IMR-90 (cell line): ENCODE measurements around the gene CSNK2A2. TPM values are rescaled to one million over a fixed set of nuclear protein-coding genes. Genes with fewer than 3 reads are reported as not detected.

Source experiments
- ATAC-seq: fragments of 200-7000 bp; cut with Tn5 transposase; 2 replicates; pipeline ENCODE4 v1.9.1; 2020; ENCODE audit warnings: low read depth, mild to moderate bottlenecking, moderate library complexity
- BruUV-seq: library from RNA; stranded (reverse); fragments of 400-500 nt; replicated peaks from 2 replicates; lab custom pipeline; 2021; lab: Mats Ljungman, UMichigan
- CTCF ChIA-PET: fragments of 300-600 bp; formaldehyde crosslinking; extraction: SDS; loops from one replicate; lab custom pipeline; 2021; ENCODE audit warnings: antibody characterized with exemption; lab: Yijun Ruan, JAX
- POLR2A ChIA-PET: fragments of 300-600 bp; sonication (Branson Sonifier 250); formaldehyde crosslinking; loops from one replicate; lab custom pipeline; 2022; ENCODE audit warnings: antibody characterized with exemption; ENCODE audit not compliant: unreplicated experiment; lab: Charles Lee
- DNase-seq: peaks from one replicate; pipeline ENCODE4 v3.0.0; 2013
- H2AFZ ChIP-seq: replicated peaks from 2 replicates; pipeline ENCODE3; 2013; ENCODE audit warnings: low read length, mild to moderate bottlenecking; ENCODE audit not compliant: poor library complexity
- H2AK5ac ChIP-seq: 2 replicates; pipeline ENCODE4 v1.6.1; 2013; ENCODE audit warnings: low read depth, low read length, inconsistent platforms
- H2AK9ac ChIP-seq: replicated peaks from 2 replicates; pipeline ENCODE3; 2013; ENCODE audit warnings: mild to moderate bottlenecking, low read depth, low read length, moderate library complexity; ENCODE audit not compliant: poor library complexity
- H2BK120ac ChIP-seq: 2 replicates; pipeline ENCODE4 v1.6.1; 2013; ENCODE audit warnings: low read depth, low read length, inconsistent platforms
- H2BK15ac ChIP-seq: 3 replicates; pipeline ENCODE4 v1.6.1; 2013; ENCODE audit warnings: low read depth, low read length, inconsistent platforms
- H2BK20ac ChIP-seq: 2 replicates; pipeline ENCODE4 v1.6.1; 2013; ENCODE audit warnings: low read depth, mild to moderate bottlenecking, inconsistent platforms, low read length, moderate library complexity
- H2BK5ac ChIP-seq: 2 replicates; pipeline ENCODE4 v1.6.1; 2013; ENCODE audit warnings: mild to moderate bottlenecking, low read depth, low read length, inconsistent platforms; ENCODE audit not compliant: poor library complexity, severe bottlenecking
- H3K14ac ChIP-seq: replicated peaks from 2 replicates; pipeline ENCODE4 v1.6.1; 2013; ENCODE audit warnings: low read depth, low read length, inconsistent platforms
- H3K18ac ChIP-seq: 2 replicates; pipeline ENCODE4 v1.6.1; 2013; ENCODE audit warnings: low read depth, low read length, control low read depth
- H3K23ac ChIP-seq: 2 replicates; pipeline ENCODE4 v1.6.1; 2013; ENCODE audit warnings: low read depth, low read length, inconsistent platforms
- H3K27ac ChIP-seq: 2 replicates; pipeline ENCODE4 v1.5.1; 2013; ENCODE audit warnings: mild to moderate bottlenecking, control low read depth, low read length; ENCODE audit not compliant: insufficient read depth
- H3K27me3 ChIP-seq: 2 replicates; pipeline ENCODE4 v1.6.1; 2013; ENCODE audit warnings: low read length; ENCODE audit not compliant: control insufficient read depth, insufficient read depth
- H3K36me3 ChIP-seq: 2 replicates; pipeline ENCODE4 v1.6.1; 2013; ENCODE audit warnings: low read length, mixed read lengths; ENCODE audit not compliant: control insufficient read depth, insufficient read depth
- H3K4ac ChIP-seq: 2 replicates; pipeline ENCODE4 v1.6.1; 2013; ENCODE audit warnings: low read depth, low read length, inconsistent platforms
- H3K4me1 ChIP-seq: 2 replicates; pipeline ENCODE4 v1.6.1; 2013; ENCODE audit warnings: low read length, mixed read lengths; ENCODE audit not compliant: control insufficient read depth, insufficient read depth
- H3K4me2 ChIP-seq: 2 replicates; pipeline ENCODE4 v1.6.1; 2013; ENCODE audit warnings: low read depth, mild to moderate bottlenecking, control low read depth, low read length, moderate library complexity
- H3K4me3 ChIP-seq: 2 replicates; pipeline ENCODE4 v1.5.1; 2013; ENCODE audit warnings: low read depth, mild to moderate bottlenecking, control low read depth, low read length, moderate library complexity; ENCODE audit not compliant: insufficient read depth
- H3K56ac ChIP-seq: 2 replicates; pipeline ENCODE4 v1.6.1; 2013; ENCODE audit warnings: low read length, inconsistent platforms; ENCODE audit not compliant: insufficient read depth; ENCODE audit errors: extremely low read depth
- H3K79me1 ChIP-seq, 2 experiments: 2 replicates each; pipeline ENCODE4 v1.6.1; 2013; ENCODE audit warnings: low read length in 2 of 2, inconsistent platforms in 1 of 2, low read depth in 1 of 2
- H3K9ac ChIP-seq: 2 replicates; pipeline ENCODE4 v1.6.1; 2013; ENCODE audit warnings: low read depth, low read length, control low read depth
- H3K9me1 ChIP-seq: 2 replicates; pipeline ENCODE4 v1.6.1; 2013; ENCODE audit warnings: low read length, inconsistent platforms; ENCODE audit not compliant: insufficient read depth
- H3K9me3 ChIP-seq: 2 replicates; pipeline ENCODE4 v1.6.1; 2013; ENCODE audit warnings: low read length; ENCODE audit not compliant: control insufficient read depth, insufficient read depth
- H4K20me1 ChIP-seq: 2 replicates; pipeline ENCODE4 v1.6.1; 2013; ENCODE audit warnings: low read length, inconsistent platforms; ENCODE audit not compliant: insufficient read depth
- H4K5ac ChIP-seq: 2 replicates; pipeline ENCODE4 v1.6.1; 2013; ENCODE audit warnings: mild to moderate bottlenecking, low read depth, low read length, control low read depth
- H4K8ac ChIP-seq, 2 experiments: 2 replicates each; pipeline ENCODE4 v1.6.1; 2013; ENCODE audit warnings: low read depth in 2 of 2, low read length in 2 of 2, control low read depth in 1 of 2, inconsistent platforms in 1 of 2
- H4K91ac ChIP-seq: 2 replicates; pipeline ENCODE4 v1.6.1; 2013; ENCODE audit warnings: low read depth, low read length, inconsistent platforms; ENCODE audit not compliant: insufficient read depth
- MAFK ChIP-seq: IDR thresholded peaks from 2 replicates; pipeline ENCODE4 v1.6.1; 2012; ENCODE audit warnings: low read depth, low read length, improper control_type of control experiment
- RAD21 ChIP-seq: IDR thresholded peaks from 2 replicates; pipeline ENCODE4 v1.6.1; 2012; ENCODE audit warnings: low read length, improper control_type of control experiment
- WGBS, 2 experiments: methylation state at CpG; one replicate each; pipeline versions ENCODE4 v1.1.5 to v1.1.7; 2013; ENCODE audit warnings: missing lambda C conversion rate in 2 of 2; ENCODE audit not compliant: insufficient read length in 1 of 2; ENCODE audit errors: extremely low coverage in 2 of 2; 5-methylcytosine and 5-hydroxymethylcytosine counted together
- dilution Hi-C: fragments of 300-500 bp; cut with HindIII; formaldehyde crosslinking; loops from one replicate; pipeline ENCODE4 v1.14.3; 2018; ENCODE audit warnings: low sequenced_read_pairs; ENCODE audit not compliant: unreplicated experiment
- in situ Hi-C: fragments of 300-500 bp; cut with MboI; formaldehyde crosslinking; loops from 3 replicates; pipeline ENCODE4 v1.14.3; 2019; ENCODE audit warnings: low sequenced_read_pairs, inconsistent platforms, mixed read lengths
- intact Hi-C: fragments of 100-400 bp; cut with micrococcal nuclease; formaldehyde crosslinking; loops from 2 replicates; pipeline ENCODE4 v1.10.0; 2022
- polyA plus RNA-seq, 3 experiments: library from polyadenylated mRNA; depleted of rRNA; stranded (reverse); fragments of >200 nt; gene quantifications; 2 replicates each; pipeline ENCODE4 v1.2.3, GENCODE V29; 2012; ENCODE audit warnings: low replicate concordance in 1 of 3
- total RNA-seq: library from RNA; depleted of rRNA; stranded (reverse); fragments of >200 nt; gene quantifications from 2 replicates; pipeline ENCODE4 v1.2.3, GENCODE V29; 2012

The CSNK2A2 gene
- total and polyA plus RNA-seq, 2 of the 4 experiments (the other 2 are of a cell fraction) = 15.6 to 27.5 TPM

- peaks cover 18% of the 10 kb centered on the region for H3K36me3 ChIP-seq
- no peak overlapping the region for H4K5ac ChIP-seq
- ChIA-PET POLR2A (interaction anchor here (0.6 kb wide), 1 partner anchor 75 kb away, joined by 3 read pairs; no protein-coding TSS in a partner anchor), CTCF (no interaction called here)
- H3K14ac ChIP-seq = no peak overlapping the region
- no peak overlapping the region for H3K56ac ChIP-seq
- H4K20me1 ChIP-seq = peaks cover 8% of the 10 kb centered on the region; the same call in 1 of the 2 replicates
- H4K91ac ChIP-seq = no peak overlapping the region
- no peak overlapping the region for H3K9ac ChIP-seq
- BruUV-seq = no TSS peak
- intact Hi-C loops (loop anchor here (5.0 kb wide), 2 partner anchors 293 to 1433 kb away; no protein-coding TSS in a partner anchor), dilution Hi-C loops (no loop called here), in situ Hi-C loops (no loop called here)
- DNase-seq = no peak
- WGBS, 2 experiments = no CpG with 5 or more reads among the region's 3 CpGs
- no peak overlapping the region for H2AK9ac ChIP-seq
- H3K18ac ChIP-seq = no peak overlapping the region
- no peak overlapping the region for H3K27ac ChIP-seq
- H3K23ac ChIP-seq = no peak overlapping the region
- no peak overlapping the region for H2BK15ac ChIP-seq
- no peak overlapping the region for H2BK5ac ChIP-seq
- no peaks in the 10 kb centered on the region for H3K9me3 ChIP-seq
- H2AK5ac ChIP-seq = no peak overlapping the region
- H3K79me1 ChIP-seq = peaks cover 13 to 28% of the 10 kb centered on the region in 2 experiments
- no peak overlapping the region for H2AFZ ChIP-seq
- peaks cover 6% of the 10 kb centered on the region; the same call in 1 of the 2 replicates for H3K27me3 ChIP-seq
- no peak for ATAC-seq
- H3K4ac ChIP-seq = no peak overlapping the region
- H2BK20ac ChIP-seq = no peak overlapping the region
- TF ChIP-seq RAD21 (no peak), MAFK (peak; percentile 35)
- H3K4me2 ChIP-seq = no peak overlapping the region
- H3K4me3 ChIP-seq = no peak overlapping the region
- H2BK120ac ChIP-seq = no peak overlapping the region
- H4K8ac ChIP-seq = no peak overlapping the region
- peaks cover 4% of the 10 kb centered on the region for H3K4me1 ChIP-seq
- peaks cover 6% of the 10 kb centered on the region; the same call in 1 of the 2 replicates for H3K9me1 ChIP-seq
Observed at GRCh38 chr16:58194790-58195189, 3.1 kb downstream of the CSNK2A2 start.
